ENCODE results near the gene PLOD2.

PLOD2 gene

GRCh38 chr3:146092230-146092629 is 68.8 kb downstream of the PLOD2 start:
- no peak for DNase-seq

- DNase-seq = no peak
These were observed 69.6 kb downstream of the PLOD2 start for GRCh38 chr3:146091397-146091796.

GRCh38 chr3:146090521-146090920 is 70.5 kb downstream of the PLOD2 start:
- no peak for DNase-seq

GRCh38 chr3:146088840-146089239 is 72.1 kb downstream of the PLOD2 start:
- DNase-seq = no peak

- DNase-seq = no peak
These were observed 73.9 kb downstream of the PLOD2 start for GRCh38 chr3:146087116-146087515.

- no peak for DNase-seq
These were observed 74.8 kb downstream of the PLOD2 start for GRCh38 chr3:146086211-146086610.

DNA sequence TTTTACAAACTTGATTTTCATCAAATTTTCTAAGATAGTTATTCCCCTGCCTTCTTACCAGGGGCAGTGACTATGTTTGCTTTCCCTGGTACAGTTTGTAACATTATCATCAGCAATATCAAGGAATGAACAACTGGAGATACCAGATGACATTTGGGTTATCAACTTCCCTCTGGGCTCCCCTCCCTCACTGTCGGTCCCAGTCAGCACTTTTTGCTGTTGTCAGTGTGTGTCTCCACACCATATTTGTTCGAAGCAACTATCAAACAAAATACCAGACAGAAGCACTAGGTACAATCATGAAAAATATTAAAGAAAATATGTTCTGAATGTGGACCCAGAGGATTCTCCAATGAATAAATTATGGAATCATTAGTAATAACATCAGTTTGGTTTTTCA is 75.3 kb downstream of the PLOD2 start:
- no peak for DNase-seq

GRCh38 chr3:146080578-146080977 is 80.4 kb downstream of the PLOD2 start:
- no peak for DNase-seq

- no peak for DNase-seq
These were observed 83.0 kb downstream of the PLOD2 start for GRCh38 chr3:146078031-146078430.

DNA sequence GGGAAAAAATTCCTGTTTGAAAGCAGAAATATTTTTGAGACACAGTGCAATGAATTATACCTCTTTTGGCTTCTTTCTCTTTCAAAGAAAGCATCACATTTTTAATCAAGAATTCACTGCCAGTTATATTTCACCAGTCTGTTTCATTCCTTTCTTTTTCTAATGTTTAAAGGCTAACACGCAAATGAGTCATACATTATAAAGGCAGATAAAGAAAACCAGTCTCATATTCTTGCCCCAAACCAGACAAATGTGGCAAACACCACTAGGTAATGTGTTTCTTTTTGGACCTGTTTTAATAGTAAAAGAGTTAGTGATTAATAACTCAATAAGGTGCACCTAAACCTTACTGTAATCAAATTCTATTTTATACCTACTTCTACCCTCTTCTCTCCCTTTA is 83.8 kb downstream of the PLOD2 start:
- DNase-seq = no peak

- DNase-seq = no peak
These were observed 88.2 kb downstream of the PLOD2 start for GRCh38 chr3:146072824-146073223.

DNA sequence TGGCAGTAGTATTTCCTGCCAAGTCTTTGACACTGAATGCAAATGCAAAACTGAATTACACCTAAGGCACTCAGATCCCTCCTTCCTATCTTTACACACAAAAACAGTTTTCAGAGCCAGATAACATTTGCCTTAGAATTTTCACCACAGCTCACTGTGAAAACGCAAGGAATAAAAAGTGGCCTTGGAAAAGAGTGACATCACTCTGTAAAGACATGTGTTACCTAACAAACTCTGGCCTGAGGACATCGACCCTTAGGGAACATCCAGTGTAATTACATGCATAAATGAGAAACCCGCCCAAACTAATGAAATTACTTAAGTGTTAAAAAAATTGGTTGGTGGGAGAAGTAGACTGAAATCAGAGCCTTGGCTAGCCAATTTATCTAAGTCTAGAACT is 88.9 kb downstream of the PLOD2 start:
- no peak for DNase-seq

GRCh38 chr3:146071632-146072031 is 89.4 kb downstream of the PLOD2 start:
- DNase-seq = no peak

- peak; percentile 44 for DNase-seq
These were observed 93.9 kb downstream of the PLOD2 start for GRCh38 chr3:146067048-146067447.

DNA sequence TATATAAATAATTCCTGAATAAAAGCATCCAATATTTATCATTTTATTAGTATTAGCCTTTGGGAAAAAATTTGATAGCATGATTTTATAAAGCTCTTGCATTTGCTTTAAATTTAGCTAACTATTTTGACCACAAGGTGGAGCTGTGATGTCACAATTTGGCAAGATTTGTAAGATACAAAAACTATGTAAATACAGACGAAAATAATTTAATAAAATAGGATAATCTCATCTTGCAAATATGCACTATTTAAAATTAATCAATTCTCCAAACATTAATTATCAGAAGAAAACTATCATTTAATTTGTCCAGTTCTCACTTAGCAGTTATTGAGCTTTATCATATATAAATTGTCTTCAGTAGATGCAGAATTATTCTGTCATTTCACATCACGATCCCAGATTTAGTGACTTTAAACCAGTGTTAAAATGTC is 95.4 kb downstream of the PLOD2 start:
- DNase-seq = peak; percentile 46

- DNase-seq = no peak
These were observed 102.7 kb downstream of the PLOD2 start for GRCh38 chr3:146058241-146058640.

- no peak for DNase-seq
These were observed 108.1 kb downstream of the PLOD2 start for GRCh38 chr3:146052791-146053310.

GRCh38 chr3:146052056-146052790 is 108.8 kb downstream of the PLOD2 start:
- no peak for DNase-seq

DNA sequence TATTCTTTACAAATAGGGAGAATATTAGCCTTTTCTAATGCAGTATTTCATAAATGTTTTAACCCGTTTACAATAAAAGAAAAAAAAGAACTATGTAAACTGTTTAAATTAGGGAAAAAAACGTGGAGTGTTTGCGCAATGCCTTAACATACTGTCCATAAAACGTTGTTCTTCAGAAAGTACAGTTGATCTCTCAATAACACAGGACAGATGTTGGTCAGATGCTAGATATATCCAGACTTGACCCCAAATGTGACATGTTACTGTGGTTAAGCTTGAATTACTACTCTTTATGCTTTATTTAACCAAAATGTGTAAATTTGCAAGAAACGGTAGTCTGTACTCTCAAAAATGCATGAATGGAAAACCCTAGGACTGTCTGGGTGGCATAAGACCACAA is 110.3 kb downstream of the PLOD2 start:
- no peak for DNase-seq

DNA sequence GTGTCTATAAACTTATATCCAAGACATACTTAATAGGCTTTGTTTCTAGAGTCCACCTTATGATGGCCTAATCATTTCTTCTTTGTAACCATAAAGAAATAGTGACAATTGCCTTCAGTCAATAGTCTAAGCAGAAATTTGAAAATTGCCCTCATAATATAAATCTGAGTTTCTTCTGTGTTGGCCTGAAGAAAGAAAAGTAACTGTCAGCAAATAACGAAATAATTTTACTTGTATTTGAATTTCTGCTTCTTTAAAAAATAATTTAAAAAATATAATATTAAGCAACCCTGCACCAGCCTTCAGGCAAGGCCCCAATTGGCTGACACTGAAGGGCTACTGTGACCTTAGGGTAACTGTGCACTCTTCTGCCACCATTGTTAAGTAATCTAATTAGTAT is 113.5 kb downstream of the PLOD2 start:
- DNase-seq = no peak

- DNase-seq = no peak
These were observed 116.9 kb downstream of the PLOD2 start for GRCh38 chr3:146044046-146044445.

DNA sequence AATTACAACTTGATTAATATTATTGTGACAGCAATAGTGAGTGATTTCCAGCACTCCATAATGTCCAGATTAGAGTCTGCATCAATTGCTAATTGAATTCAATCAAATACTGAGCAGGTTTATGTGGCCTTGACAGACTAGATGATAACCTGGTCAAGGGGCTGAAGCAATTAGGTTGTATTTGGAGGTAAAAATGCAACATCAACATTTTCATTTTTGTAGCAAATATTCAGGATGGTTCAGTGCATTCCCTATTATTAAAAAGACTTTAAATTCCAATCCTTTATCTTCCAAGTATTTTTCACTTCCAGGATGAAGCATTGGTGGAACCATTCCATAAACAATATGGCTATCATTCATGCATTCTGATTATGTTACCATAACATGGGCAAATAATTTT is 120.4 kb downstream of the PLOD2 start:
- DNase-seq = no peak

DNA sequence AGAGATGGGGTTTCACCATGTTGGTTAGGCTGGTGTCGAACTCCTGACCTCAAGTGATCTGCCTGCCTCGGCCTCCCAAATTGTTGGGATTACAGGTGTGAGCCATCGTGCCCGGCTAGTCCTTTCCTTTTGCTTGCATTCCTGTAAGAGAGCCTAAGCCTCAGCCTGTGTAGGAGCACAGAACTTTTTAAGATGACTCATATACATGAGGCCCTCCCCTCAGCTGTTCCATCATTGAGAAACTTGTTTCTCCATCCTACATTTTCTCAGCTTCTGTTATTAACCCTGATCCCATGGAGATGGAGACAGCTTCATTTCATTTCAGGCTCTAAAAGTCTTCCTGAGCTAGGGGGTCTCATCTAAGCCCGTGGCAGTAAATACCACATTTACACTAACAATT is 123.3 kb downstream of the PLOD2 start:
- DNase-seq = no peak

- DNase-seq = no peak
These were observed 124.7 kb downstream of the PLOD2 start for GRCh38 chr3:146036281-146036680.

DNA sequence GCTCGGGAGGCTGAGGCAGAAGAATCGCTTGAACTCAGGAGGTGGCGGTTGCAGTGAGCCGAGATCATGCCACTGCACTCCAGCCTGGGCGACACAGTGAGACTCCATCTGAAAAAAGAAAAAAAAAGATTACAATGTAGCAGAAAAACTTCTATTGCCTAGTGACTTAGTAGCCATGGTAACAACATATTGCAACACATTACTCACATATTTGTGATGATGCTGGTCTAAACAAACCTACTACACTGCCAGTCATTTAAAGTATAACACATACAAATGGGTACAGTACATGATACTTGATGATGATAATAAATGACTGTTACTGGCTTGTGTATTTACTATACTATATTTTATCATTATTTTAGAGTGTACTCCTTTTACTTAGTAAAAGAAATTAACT is 125.6 kb downstream of the PLOD2 start:
- no peak for DNase-seq
